ENCODE results near the gene SLIRP.
A peak's percentile ranks its signal among the peaks of the same experiment; 100 is the strongest.
"Not testable (repeated sequence)": the region's sequence is repeated elsewhere in the genome, so short reads cannot be mapped to it uniquely, and the experiment has no call there.

The SLIRP gene

DNA sequence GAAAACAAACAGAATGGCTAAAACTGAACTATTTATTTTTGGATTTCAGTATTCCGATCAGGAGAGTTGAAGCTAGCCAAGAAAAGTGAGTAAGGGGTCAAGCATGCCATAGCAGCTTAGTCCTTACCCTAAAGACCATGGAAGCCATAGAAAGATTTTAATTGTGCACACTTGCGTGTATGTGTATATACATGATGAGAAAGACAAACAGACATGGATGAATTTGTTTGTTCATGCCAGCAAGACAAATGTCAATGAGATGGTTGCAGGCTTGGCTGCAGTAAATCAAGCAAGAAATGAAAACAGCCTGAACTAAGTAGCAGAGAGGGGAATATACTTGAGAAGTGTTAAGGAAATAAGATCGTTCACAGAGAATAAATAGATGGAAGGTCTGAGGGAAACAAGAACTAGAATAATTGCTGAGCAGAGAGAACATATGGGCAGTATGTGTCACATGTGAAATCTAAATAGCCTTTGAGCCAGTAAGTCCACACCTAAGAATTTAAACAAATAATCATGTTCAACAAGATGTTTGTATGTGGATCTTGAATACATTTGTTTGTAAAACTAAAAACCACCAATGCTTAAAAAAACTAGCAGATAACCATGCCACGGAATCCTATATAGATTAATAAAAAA is 38.3 kb downstream of the SLIRP start:
- peak; percentile 0 for DNase-seq

DNA sequence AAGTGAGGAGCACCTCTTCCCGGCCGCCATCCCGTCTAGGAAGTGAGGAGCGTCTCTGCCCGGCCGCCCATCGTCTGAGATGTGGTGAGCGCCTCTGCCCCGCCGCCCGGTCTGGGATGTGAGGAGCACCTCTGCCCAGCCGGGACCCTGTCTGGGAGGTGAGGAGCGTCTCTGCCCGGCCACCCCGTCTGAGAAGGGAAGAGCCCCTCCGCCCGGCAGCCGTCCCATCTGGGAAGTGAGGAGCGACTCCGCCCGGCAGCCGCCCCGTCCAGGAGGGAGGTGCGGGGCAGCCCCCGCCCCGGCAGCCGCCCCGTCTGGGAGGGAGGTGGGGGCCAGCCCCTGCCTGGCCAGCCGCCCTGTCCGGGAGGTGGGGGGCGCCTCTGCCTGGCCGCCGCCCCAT is 39.5 kb downstream of the SLIRP start:
- DNase-seq: not testable (repeated sequence)

DNA sequence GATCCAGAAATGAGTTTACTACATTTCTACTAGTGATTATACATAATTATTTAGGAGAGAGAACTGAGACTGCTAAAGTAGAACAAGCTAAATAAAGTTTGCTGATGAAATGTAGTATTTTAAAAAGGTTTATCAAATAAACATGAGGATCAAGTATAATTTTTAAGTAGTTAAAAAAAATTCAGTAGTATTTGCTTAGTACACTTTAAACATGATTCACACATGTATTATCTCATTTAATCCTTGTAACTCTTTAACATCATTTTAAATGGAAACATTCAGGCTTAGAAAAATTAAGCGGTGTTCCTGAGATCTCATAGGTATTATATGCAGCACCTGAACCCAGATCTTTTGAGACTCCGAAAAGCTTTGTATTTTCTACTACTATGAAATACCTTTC is 44.4 kb downstream of the SLIRP start:
- no peak for DNase-seq

DNA sequence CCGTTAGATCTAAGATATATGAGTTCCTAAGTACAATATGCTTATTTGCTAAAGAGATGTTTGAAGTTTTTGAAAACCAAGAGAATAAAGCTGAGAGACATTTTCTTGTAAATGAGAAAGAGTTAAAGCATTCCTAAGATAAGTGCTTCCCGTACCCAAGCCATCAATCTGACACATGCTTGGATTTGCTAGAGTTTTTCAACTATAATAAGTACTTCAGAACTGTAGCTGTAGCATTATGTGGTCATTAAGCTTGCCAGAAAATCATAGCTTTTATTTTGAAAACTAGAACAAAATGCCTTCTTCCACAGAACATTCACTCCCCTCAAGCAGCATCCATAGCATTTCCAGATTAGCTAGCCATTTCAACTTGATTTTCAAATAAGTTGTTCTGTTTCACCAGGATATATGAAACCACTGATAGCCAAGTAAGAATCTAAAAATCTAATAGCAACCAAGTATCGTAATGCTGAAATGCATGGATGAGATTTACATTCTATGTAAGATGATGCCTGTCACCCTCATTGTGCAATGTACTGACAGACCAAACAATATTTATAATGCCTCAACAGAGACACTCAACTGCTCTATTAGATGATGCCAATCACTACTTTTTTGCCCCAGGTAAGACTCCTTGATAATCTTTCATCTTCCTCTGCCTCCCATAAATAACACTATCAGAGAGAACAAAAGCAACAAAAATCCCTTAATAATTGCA is 45.1 kb downstream of the SLIRP start:
- DNase-seq: no peak

DNA sequence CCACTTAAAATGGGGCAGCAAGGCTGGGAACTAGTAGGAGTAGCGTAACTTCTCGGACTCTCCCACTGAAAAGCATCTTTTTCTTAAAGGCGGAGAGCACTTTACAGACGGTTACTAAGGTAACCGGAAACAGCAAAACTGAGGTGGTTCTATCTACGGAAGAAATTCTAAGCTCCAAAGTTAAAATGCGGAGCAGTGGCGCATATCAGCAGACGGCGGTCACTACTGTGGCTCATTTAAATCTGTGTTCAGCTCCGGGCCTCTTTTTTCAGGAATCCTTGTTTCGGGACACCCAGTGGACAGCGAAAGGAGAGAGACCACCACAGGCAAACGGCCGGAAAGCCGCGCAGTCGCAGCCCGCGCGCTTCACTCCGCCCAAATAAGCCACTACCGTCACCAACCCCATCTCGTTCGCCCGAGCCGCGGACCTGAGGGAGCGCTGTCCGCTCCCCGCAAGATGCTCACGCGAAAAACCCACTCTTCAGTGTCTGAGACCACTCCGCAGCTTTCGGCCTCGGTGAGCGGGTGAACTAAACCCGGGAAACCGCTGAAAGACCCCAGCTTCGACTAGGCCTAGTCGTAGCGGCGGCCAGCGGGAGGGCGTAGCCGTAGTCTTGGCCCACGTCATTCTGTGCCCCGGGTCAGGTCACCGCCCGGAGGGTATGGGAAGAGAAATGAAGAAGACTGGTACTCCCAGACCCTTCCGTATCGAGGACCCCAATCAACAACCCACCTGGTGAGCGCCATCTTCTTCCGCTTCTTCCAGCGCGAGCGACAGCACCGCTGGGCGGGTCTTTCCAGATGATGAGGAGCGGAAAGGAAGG is 52.7 kb downstream of the SLIRP start, which contains the start of gene SNW1:
Gene SNW1 (minus strand): TSS at position 776 of the 824 bp plus-strand sequence. CDS start 29 bp downstream, at position 747.
- DNase-seq: no peak

DNA sequence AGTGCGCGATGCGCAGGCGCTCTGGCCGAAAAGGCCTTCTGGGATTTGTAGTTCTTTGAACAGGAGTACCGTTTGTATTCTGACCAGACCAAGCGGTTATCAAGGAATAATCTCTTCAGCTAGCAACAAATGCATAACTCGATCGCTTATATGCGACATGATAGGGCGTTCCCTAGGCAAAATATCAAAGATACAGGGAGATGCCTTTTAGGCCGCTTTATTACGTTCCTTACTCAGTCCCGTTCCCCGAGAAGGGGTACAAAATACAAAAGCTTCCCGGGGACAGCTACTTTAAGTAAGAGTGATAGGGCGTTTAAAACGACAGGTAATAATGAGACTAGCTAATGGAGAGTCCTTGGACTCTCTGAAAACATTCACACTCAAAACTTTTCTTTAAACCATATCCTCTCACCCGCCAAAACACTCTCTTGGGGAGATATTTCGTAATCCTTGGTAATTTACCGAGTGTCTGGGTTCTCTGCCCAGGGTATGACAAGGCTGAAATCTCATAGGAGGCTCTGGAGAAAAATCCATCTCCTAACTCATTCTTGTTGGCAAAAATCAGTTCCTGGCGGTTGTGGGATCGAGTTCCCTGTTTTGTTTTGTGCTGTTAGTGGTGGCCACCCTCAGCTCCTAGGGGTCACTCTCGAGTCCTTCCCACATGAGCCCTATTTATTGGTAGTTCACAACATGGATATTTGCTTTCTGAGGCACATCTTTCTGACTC is 53.5 kb downstream of the SLIRP start:
- DNase-seq: peak; percentile 91

DNA sequence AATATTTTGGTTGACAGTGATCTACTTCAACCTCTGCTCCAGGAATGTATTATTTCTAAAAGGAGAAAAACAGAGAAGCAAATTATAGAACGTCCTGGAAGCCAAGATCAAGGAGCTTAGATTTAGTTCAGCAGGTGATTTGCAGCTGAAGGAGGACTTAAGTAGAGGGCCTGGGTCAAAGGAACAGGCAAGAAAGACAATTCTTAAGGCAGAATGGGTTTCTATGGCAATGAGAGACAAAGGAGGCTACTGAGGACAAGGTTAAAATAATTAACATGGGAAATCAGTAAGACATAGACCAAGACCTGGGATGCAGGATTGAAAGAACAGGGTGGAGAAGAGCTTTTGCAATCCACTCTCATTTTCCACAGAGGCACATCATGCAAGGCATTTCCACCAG is 55.4 kb downstream of the SLIRP start:
- DNase-seq: no peak

DNA sequence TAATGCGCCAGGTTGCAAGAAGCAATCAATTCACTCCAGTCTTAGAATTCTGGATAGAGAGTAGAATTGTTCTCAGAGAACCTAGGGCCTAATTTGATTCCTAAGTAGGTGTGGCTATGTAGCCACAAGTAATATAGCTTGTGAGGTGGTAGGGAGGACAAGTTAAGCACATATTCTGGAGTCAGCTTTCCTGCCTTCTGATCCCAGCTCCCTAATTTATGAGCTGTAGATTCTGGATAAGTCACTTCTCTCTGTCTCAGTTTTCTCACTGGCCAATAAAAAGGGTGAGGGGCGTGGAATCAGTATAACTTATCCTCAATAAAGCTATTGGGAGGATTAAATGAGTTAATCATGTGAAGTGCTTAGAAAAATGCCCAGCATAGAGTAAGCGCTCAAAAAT is 56.1 kb downstream of the SLIRP start:
- DNase-seq: no peak
